Sigmoid colon (tissue), 4 donors: ENCODE measurements around the gene BBX.

Experiments
- CTCF ChIP-seq, 4 experiments: fragments of 450-650 bp in 3 of 4; fragments of 200-600 bp in 1 of 4; IDR thresholded peaks; one replicate each; pipeline ENCODE4 v1.5.1; 2016 to 2019; ENCODE audit warnings: antibody characterized with exemption in 4 of 4, mild to moderate bottlenecking in 3 of 4, moderate library complexity in 2 of 4
- EP300 ChIP-seq, 4 donors: sonication (generic); formaldehyde crosslinking; IDR thresholded peaks; one replicate each; pipeline ENCODE4 v1.6.1; 2017; ENCODE audit warnings: antibody characterized with exemption in 4 of 4
- POLR2A ChIP-seq, 2 donors: fragments of 450-650 bp; IDR thresholded peaks; one replicate each; pipeline ENCODE4 v1.6.1; 2016; ENCODE audit warnings: antibody characterized with exemption in 2 of 2, mild to moderate bottlenecking in 2 of 2, moderate library complexity in 2 of 2
- POLR2AphosphoS5 ChIP-seq, 4 donors: sonication (generic); formaldehyde crosslinking; IDR thresholded peaks; one replicate each; pipeline ENCODE4 v1.6.1; 2017; ENCODE audit warnings: antibody characterized with exemption in 4 of 4

GRCh38 chr3:107476462-107476861 lies 46.3 kb upstream of the BBX start:
- TF ChIP-seq POLR2A (IDR thresholded peaks at IDR 0.05) (no peak), CTCF (IDR thresholded peaks at IDR 0.05) (no peak), POLR2AphosphoS5 (IDR thresholded peaks at IDR 0.05) (no peak), EP300 (IDR thresholded peaks at IDR 0.05) (no peak)
